HepG2 (cell line): ENCODE data around the gene GRIK4. TPM values are rescaled to one million over a fixed set of nuclear protein-coding genes. Genes with fewer than 3 reads are reported as not detected.
A peak's percentile ranks its signal among the peaks of the same experiment; 100 is the strongest.

Source experiments
- IKZF5 ChIP-seq: IDR thresholded peaks from 2 replicates; pipeline ENCODE4 v1.6.1; 2018; ENCODE audit warnings: missing genetic modification reagents, mild to moderate bottlenecking, missing compliant biosample characterization
- MEF2D ChIP-seq: sonication (generic); formaldehyde crosslinking; IDR thresholded peaks from 2 replicates; pipeline ENCODE4 v1.5.1; 2020; ENCODE audit warnings: mild to moderate bottlenecking, missing genetic modification reagents
- MYNN ChIP-seq: sonication (generic); formaldehyde crosslinking; IDR thresholded peaks from 2 replicates; pipeline ENCODE4 v1.4.0; 2020; ENCODE audit warnings: mild to moderate bottlenecking, low read depth, missing genetic modification reagents
- PBX2 ChIP-seq: IDR thresholded peaks from 2 replicates; pipeline ENCODE4 v1.6.1; 2016; ENCODE audit warnings: control low read depth
- RFXAP ChIP-seq: sonication (generic); formaldehyde crosslinking; IDR thresholded peaks from 2 replicates; pipeline ENCODE4 v1.4.0; 2020; ENCODE audit warnings: missing genetic modification reagents, borderline replicate concordance
- RXRA ChIP-seq: sonication (generic); formaldehyde crosslinking; IDR thresholded peaks from 2 replicates; pipeline ENCODE4 v1.5.1; 2020; ENCODE audit warnings: missing genetic modification reagents
- SRF ChIP-seq: IDR thresholded peaks from 2 replicates; pipeline ENCODE4 v1.6.1; 2011; ENCODE audit warnings: mild to moderate bottlenecking, low read depth, low read length, moderate library complexity
- TCF7 ChIP-seq: sonication (generic); IDR thresholded peaks from 2 replicates; pipeline ENCODE4 v1.6.1; 2016; ENCODE audit warnings: antibody characterized with exemption, low read depth
- ZBTB7A ChIP-seq: sonication (generic); formaldehyde crosslinking; IDR thresholded peaks from 2 replicates; pipeline ENCODE4 v1.8.0; 2022; ENCODE audit warnings: mild to moderate bottlenecking, missing genetic modification reagents
- ZFP37 ChIP-seq: sonication (generic); formaldehyde crosslinking; IDR thresholded peaks from 2 replicates; pipeline ENCODE4 v1.4.0; 2020; ENCODE audit warnings: missing genetic modification reagents, borderline replicate concordance
- ZNF136 ChIP-seq: sonication (generic); formaldehyde crosslinking; IDR thresholded peaks from 2 replicates; pipeline ENCODE4 v1.8.1; 2022; ENCODE audit warnings: low read depth, mild to moderate bottlenecking, moderate library complexity, missing genetic modification reagents
- ZNF292 ChIP-seq: sonication (generic); formaldehyde crosslinking; IDR thresholded peaks from 2 replicates; pipeline ENCODE4 v1.8.1; 2022; ENCODE audit warnings: mild to moderate bottlenecking, low read depth, missing genetic modification reagents, borderline replicate concordance
- ZNF691 ChIP-seq: sonication (generic); formaldehyde crosslinking; IDR thresholded peaks from 2 replicates; pipeline ENCODE4 v1.4.0; 2020; ENCODE audit warnings: missing genetic modification reagents, low read depth, mild to moderate bottlenecking, borderline replicate concordance
- polyA plus RNA-seq, 8 experiments: library from polyadenylated mRNA; depleted of rRNA in 3 of 8; stranded (reverse) in 7 of 8; unstranded in 1 of 8; fragments of >200 nt; fragmentation: Illumina TruSeq in 4 of 8; extraction: Trizol in 4 of 8; gene quantifications; 2 replicates each; pipeline versions ENCODE4 v1.2.1 to v1.2.3, GENCODE V29; 2011 to 2016; ENCODE audit warnings: low read depth in 4 of 8, missing spikeins in 1 of 8, mixed read lengths in 1 of 8; ENCODE audit not compliant: insufficient read depth in 1 of 8
- total RNA-seq, 5 experiments: library from RNA; depleted of rRNA; stranded (reverse); fragments of >200 nt; fragmentation: Illumina TruSeq; extraction: Trizol; gene quantifications; 2 replicates each; pipeline ENCODE4 v1.2.3, GENCODE V29; 2016; ENCODE audit warnings: low read depth in 1 of 5
- TF ChIP-seq, protein P1 (sequence below): sonication (generic); formaldehyde crosslinking; IDR thresholded peaks from 2 replicates; pipeline ENCODE4 v1.8.0; 2022; ENCODE audit warnings: mild to moderate bottlenecking, missing genetic modification reagents, moderate library complexity
- TF ChIP-seq, protein P2 (sequence below): sonication (generic); formaldehyde crosslinking; IDR thresholded peaks from 2 replicates; pipeline ENCODE4 v1.4.0; 2020; ENCODE audit warnings: missing genetic modification reagents
- TF ChIP-seq, protein P3 (sequence below), 2 experiments: sonication (generic) in 1 of 2; formaldehyde crosslinking in 1 of 2; IDR thresholded peaks; 2 replicates each; pipeline versions ENCODE4 v1.4.0 to v1.6.1; 2016 to 2020; ENCODE audit warnings: borderline replicate concordance in 1 of 2, low read depth in 1 of 2, mild to moderate bottlenecking in 1 of 2, missing genetic modification reagents in 1 of 2

The GRIK4 gene
- total and polyA plus RNA-seq, 2 of the 13 experiments (the other 11 are each of a cell fraction or from before 2014, with no cell fraction given) = 0.04 to 0.07 TPM

DNA sequence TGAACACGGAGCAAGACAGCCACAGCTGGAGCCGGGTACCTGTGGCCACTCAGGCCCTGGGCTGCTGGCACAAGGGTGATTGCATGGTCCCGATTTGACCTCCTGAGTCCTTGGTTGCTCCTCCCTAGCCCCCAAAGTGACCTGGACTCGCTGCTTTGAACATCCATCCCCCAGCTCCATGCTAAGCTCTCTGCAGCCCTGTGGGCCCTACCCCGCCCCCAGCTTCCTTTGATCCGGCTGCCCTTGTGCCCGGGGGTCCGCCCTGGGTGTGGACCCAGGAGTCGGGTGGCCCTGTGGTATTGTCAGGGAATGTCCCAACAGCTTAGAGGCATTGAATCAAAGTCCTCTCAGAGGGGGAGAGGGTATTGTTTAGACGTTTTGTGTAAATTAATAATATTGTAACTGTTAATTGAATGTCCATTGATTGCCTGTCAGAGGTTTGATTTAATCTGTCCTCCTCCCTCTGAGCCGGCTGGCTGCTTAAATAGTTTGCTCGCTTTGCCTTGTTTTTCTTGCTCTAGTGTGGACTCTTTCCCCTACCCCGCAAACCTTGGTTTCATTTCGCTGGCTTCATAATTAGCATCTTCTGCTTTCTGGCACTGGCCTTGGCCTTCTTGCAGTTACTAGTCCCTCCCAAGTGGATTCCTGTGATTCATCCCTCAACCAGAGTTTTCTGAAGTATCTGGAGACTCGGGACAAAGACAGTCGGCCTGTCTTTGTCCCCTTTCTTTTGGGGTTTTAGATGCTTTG lies 20.7 kb downstream of the GRIK4 start (continued):
- TF ChIP-seq RXRA (CRISPR knock-in tag) (peak; percentile 86), PBX2 (CRISPR knock-in tag) (no peak), ZNF691 (no peak), ZNF292 (CRISPR knock-in tag) (no peak), MEF2D (CRISPR knock-in tag) (no peak), MYNN (CRISPR knock-in tag) (no peak), TCF7 (peak; percentile 82), ZBTB7A (peak; percentile 35; the same call in 1 of the 2 replicates), ZNF136 (no peak), RFXAP (CRISPR knock-in tag) (no peak), SRF (no peak), IKZF5 (CRISPR knock-in tag) (no peak), ZFP37 (no peak)
- TF ChIP-seq, protein P1, sequence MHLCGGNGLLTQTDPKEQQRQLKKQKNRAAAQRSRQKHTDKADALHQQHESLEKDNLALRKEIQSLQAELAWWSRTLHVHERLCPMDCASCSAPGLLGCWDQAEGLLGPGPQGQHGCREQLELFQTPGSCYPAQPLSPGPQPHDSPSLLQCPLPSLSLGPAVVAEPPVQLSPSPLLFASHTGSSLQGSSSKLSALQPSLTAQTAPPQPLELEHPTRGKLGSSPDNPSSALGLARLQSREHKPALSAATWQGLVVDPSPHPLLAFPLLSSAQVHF = no peak
- TF ChIP-seq, protein P2, sequence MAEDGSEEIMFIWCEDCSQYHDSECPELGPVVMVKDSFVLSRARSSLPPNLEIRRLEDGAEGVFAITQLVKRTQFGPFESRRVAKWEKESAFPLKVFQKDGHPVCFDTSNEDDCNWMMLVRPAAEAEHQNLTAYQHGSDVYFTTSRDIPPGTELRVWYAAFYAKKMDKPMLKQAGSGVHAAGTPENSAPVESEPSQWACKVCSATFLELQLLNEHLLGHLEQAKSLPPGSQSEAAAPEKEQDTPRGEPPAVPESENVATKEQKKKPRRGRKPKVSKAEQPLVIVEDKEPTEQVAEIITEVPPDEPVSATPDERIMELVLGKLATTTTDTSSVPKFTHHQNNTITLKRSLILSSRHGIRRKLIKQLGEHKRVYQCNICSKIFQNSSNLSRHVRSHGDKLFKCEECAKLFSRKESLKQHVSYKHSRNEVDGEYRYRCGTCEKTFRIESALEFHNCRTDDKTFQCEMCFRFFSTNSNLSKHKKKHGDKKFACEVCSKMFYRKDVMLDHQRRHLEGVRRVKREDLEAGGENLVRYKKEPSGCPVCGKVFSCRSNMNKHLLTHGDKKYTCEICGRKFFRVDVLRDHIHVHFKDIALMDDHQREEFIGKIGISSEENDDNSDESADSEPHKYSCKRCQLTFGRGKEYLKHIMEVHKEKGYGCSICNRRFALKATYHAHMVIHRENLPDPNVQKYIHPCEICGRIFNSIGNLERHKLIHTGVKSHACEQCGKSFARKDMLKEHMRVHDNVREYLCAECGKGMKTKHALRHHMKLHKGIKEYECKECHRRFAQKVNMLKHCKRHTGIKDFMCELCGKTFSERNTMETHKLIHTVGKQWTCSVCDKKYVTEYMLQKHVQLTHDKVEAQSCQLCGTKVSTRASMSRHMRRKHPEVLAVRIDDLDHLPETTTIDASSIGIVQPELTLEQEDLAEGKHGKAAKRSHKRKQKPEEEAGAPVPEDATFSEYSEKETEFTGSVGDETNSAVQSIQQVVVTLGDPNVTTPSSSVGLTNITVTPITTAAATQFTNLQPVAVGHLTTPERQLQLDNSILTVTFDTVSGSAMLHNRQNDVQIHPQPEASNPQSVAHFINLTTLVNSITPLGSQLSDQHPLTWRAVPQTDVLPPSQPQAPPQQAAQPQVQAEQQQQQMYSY = no peak
- TF ChIP-seq, protein P3, sequence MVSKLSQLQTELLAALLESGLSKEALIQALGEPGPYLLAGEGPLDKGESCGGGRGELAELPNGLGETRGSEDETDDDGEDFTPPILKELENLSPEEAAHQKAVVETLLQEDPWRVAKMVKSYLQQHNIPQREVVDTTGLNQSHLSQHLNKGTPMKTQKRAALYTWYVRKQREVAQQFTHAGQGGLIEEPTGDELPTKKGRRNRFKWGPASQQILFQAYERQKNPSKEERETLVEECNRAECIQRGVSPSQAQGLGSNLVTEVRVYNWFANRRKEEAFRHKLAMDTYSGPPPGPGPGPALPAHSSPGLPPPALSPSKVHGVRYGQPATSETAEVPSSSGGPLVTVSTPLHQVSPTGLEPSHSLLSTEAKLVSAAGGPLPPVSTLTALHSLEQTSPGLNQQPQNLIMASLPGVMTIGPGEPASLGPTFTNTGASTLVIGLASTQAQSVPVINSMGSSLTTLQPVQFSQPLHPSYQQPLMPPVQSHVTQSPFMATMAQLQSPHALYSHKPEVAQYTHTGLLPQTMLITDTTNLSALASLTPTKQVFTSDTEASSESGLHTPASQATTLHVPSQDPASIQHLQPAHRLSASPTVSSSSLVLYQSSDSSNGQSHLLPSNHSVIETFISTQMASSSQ (IDR thresholded peaks at IDR 0.05; ENCODE audit: low read depth) = no peak
- TF ChIP-seq, protein P3 (CRISPR knock-in tag; IDR thresholded peaks at IDR 0.05; ENCODE audit: borderline replicate concordance) = no peak
